SH-SY5Y (cell line): ENCODE measurements around the gene CLEC3B.

Experiments used
- GATA2 ChIP-seq: IDR thresholded peaks from 2 replicates; pipeline ENCODE4 v1.6.1; 2011; ENCODE audit warnings: mild to moderate bottlenecking, low read depth, low read length
- GATA3 ChIP-seq: IDR thresholded peaks from 2 replicates; pipeline ENCODE4 v1.6.1; 2011; ENCODE audit warnings: low read depth, mild to moderate bottlenecking, low read length, moderate library complexity

DNA sequence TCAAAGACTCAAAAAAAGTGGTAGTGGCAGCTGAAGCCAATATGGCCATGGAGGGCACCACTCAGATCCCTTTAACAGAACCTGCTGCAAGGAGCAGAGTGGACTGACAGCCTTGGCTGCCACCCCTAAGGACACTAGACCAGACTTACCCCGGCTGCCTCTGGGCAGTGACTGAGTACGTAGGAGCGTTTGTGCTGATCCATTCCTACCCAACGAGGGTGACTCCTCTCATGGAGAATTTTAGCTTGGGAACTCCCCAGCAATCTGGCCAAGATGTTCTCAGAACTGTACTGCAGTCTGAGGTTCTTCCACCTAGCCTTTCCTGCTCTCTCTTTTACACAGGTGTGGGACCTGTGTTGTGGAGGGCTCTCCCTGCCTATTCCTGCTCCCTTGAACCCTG, 22.1 kb downstream of the CLEC3B start:
- no peak for TF ChIP-seq GATA3
- no peak for TF ChIP-seq GATA2
